HG03354 (cell line): ENCODE results near the gene ARRB1.
"Not testable (repeated sequence)": the region's sequence is repeated elsewhere in the genome, so short reads cannot be mapped to it uniquely, and the experiment has no call there.

ENCODE experiments used
- ATAC-seq: cut with Tn5 transposase; IDR thresholded peaks from one replicate; pipeline ENCODE4 v1.9.1; 2021; ENCODE audit warnings: mild to moderate bottlenecking; ENCODE audit not compliant: unreplicated experiment, poor library complexity, severe bottlenecking

Gene ARRB1

GRCh38 chr11:75373201-75373600 is 21.7 kb upstream of the ARRB1 start:
- ATAC-seq = no peak

GRCh38 chr11:75371949-75372876 is 20.8 kb upstream of the ARRB1 start:
- ATAC-seq = no peak

- no peak for ATAC-seq
These were observed 18.2 kb upstream of the ARRB1 start for GRCh38 chr11:75369560-75370255.

- not testable (repeated sequence) for ATAC-seq
These were observed 15.4 kb upstream of the ARRB1 start for GRCh38 chr11:75366826-75367225.

- ATAC-seq = no peak
These were observed 14.3 kb upstream of the ARRB1 start for GRCh38 chr11:75365711-75366181.

GRCh38 chr11:75362285-75362684 is 10.8 kb upstream of the ARRB1 start:
- not testable (repeated sequence) for ATAC-seq

- no peak for ATAC-seq
These were observed 5.2 kb upstream of the ARRB1 start for GRCh38 chr11:75356613-75357012.

- no peak for ATAC-seq
These were observed 3.6 kb upstream of the ARRB1 start for GRCh38 chr11:75355051-75355450.

- ATAC-seq = no peak
These were observed 1.2 kb upstream of the ARRB1 start for GRCh38 chr11:75352588-75353206.

GRCh38 chr11:75351791-75352587 is 528 bp upstream of the ARRB1 start:
- ATAC-seq = no peak

- ATAC-seq = no peak
These were observed 519 bp downstream of the ARRB1 start for GRCh38 chr11:75350743-75351540.

- ATAC-seq = no peak
These were observed 1.2 kb downstream of the ARRB1 start for GRCh38 chr11:75350122-75350742.

- ATAC-seq = no peak
These were observed 1.8 kb downstream of the ARRB1 start for GRCh38 chr11:75349521-75350116.

- no peak for ATAC-seq
These were observed 3.5 kb downstream of the ARRB1 start for GRCh38 chr11:75347781-75348566.

GRCh38 chr11:75346912-75347647 is 4.4 kb downstream of the ARRB1 start:
- no peak for ATAC-seq

GRCh38 chr11:75346296-75346695 is 5.2 kb downstream of the ARRB1 start:
- ATAC-seq = no peak
